GM19463 (cell line): ENCODE measurements around the gene PGM3.
"Not testable (repeated sequence)": the region's sequence is repeated elsewhere in the genome, so short reads cannot be mapped to it uniquely, and the experiment has no call there.

Experiments used
- ATAC-seq: cut with Tn5 transposase; IDR thresholded peaks from one replicate; pipeline ENCODE4 v1.9.1; 2021; ENCODE audit warnings: mild to moderate bottlenecking, moderate library complexity; ENCODE audit not compliant: unreplicated experiment

PGM3 gene, protein sequence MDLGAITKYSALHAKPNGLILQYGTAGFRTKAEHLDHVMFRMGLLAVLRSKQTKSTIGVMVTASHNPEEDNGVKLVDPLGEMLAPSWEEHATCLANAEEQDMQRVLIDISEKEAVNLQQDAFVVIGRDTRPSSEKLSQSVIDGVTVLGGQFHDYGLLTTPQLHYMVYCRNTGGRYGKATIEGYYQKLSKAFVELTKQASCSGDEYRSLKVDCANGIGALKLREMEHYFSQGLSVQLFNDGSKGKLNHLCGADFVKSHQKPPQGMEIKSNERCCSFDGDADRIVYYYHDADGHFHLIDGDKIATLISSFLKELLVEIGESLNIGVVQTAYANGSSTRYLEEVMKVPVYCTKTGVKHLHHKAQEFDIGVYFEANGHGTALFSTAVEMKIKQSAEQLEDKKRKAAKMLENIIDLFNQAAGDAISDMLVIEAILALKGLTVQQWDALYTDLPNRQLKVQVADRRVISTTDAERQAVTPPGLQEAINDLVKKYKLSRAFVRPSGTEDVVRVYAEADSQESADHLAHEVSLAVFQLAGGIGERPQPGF

GRCh38 chr6:83192871-83193746 is at the start of gene PGM3, which contains the start of gene RWDD2A:
PGM3 (minus strand) TSS chr6:83193265; CDS start chr6:83191012, 2,253 bp downstream.
RWDD2A (plus strand) TSS chr6:83193357; CDS start chr6:83194452, 1,095 bp downstream.
- peak; percentile 96 for ATAC-seq

- no peak for ATAC-seq
Observed at GRCh38 chr6:83231146-83231545, 38.1 kb upstream of the PGM3 start.

- no peak for ATAC-seq
Observed at GRCh38 chr6:83226517-83226916, 33.5 kb upstream of the PGM3 start.

DNA sequence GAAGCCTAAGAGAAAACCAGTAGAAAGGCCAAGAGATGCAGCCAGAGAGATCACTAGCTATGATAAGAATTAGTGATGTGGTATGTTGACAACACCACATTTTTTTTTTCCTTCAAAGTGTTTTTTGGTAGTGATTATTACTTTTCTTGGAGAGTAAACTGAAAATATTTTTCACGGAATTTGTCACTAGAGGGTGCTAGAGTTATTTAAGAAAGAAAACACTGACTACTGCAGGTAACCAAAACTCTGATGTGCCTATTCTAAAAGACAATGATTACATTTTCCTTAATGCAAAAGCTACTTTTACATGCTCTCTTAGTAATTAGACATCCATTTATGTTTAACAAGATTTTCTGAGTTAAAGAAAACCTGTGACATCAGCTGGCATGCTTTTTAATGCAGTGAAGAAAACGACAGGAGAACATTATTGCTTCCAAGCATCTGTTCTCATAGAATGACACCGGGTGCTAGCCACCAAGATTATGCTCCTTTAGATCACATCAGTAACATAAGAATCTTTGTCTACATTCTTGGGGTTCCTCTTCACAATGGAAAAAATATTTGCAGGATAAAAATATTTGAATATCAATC is 28.9 kb upstream of the PGM3 start:
- ATAC-seq: no peak

DNA sequence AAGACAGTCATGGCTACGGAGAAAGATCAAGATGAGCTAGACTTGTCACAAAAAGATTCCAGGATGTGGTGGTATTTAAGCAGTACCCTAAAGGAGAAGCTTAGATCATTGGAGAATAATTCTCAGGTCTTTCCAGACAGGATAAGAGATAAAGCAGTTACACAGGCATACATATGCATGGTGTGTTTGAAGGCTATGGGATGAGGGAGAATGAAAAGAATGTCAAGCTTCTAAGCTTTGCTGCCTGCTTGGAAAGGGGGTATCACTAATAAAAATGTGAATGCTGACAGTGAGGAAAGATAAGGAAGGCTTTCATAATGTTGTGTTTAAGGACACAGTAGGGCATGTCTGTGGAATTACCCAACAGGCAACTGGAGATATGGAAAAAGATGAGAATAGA is 28.2 kb upstream of the PGM3 start:
- no peak for ATAC-seq

GRCh38 chr6:83220121-83220520 is 27.1 kb upstream of the PGM3 start:
- no peak for ATAC-seq

GRCh38 chr6:83218646-83219045 is 25.6 kb upstream of the PGM3 start:
- no peak for ATAC-seq

DNA sequence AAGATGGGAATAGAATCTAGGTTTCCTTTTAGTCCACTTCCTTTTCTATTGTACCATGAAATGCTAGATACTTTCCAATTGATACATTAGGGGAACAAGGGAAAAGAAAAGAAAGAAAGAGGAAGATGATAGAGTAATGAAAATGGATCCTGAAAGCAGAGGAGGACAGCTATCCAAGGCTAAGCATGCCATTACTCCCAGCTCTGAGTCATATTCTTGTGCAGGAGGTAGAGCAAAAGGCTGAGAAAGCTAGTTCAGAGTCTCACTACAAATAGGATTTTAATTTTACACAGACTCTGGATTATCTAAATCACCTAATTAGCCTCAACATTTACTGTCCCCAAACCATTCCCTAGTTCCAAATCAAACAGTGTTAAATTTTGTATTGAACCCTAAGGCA is 23.7 kb upstream of the PGM3 start:
- ATAC-seq: no peak

DNA sequence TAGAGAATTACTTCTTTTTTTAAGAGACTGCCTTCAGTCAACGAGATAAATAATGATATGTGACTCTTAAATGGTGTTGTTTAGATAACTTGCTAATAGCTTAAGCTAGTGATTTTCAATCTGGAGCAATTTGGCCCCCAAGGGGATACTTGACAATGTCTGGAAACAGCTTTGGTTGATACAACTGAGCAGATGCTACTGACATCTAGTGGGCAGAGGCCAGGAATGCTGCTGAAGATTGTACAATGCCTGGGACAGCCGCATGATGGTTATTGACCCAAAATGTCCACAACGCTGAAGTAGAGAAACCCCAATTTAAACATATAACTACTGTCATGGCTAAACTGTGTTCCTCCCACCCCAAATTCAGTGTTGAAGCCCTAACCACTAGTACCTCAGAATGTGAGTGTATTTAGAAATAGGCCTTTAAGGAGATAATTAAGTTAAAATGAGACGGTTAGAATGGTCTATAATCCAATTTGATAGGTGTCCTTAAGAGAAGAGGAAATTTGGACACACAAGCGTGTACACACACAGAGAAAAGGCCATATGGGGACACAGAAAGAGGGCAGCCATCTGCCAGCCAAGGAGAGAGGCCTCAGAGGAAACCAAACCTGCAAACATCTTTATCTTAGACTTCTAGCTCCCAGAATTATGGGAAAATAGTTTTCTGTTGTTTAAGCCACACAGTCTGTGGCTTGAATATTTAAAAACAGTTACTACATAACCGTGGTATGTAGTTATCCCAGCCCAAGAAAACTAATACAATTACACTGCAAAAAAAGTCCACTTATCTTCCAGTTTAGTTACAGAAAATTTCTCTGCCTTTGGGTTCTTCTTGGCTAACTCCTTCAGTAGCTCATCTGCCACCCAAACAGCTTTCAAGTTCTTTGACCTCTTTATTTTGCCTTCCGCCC is 22.3 kb upstream of the PGM3 start:
- peak; percentile 100 for ATAC-seq

GRCh38 chr6:83202031-83202430 is 9.0 kb upstream of the PGM3 start:
- no peak for ATAC-seq

DNA sequence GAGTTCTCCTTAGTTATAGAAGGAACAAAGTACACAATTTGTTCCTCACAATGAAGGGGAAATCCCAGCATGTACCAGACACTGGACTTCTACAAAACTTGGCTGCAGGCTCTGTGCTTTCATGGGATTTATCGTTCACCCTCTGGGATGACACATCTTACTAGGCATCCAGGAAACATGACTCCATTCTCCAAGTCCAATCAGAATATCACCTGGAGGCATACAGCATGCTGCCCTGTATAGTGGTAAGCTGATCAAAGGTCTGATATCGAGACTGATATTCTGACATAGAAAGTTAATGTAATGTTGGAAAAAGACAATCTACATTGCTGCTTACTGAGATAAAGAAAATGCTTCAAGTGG is 6.8 kb upstream of the PGM3 start:
- peak; percentile 13 for ATAC-seq

DNA sequence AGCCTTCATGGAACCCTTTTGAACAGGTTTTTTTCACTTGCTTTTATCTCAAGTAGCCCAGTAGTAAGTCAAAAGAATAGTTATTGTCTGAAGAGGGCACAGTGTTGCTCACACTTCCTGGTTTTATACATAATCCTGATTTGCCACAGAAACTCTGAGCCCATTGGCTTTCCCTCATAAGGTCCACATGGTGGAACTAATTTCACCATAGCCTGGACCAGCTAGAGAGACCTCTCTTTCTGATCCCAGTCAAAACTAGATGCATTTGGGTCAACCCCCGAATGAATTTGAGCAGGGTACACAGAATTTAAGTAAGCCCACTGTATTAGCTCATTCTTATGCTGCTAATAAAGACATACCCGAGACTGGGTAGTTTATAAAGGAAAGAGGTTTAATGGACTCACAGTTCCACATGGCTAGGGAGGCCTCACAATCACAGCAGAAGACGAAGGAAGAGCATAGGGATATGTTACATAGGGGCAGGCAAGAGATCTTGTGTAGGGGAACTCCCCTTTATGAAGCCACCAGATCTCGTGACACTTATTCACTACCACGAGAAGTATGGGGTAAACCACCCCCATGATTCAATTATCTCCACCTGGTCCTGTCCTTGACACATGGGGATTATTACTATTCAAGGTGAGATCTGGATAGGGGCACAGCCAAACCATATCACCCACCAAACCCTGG is 6.3 kb upstream of the PGM3 start:
- peak; percentile 73 for ATAC-seq

DNA sequence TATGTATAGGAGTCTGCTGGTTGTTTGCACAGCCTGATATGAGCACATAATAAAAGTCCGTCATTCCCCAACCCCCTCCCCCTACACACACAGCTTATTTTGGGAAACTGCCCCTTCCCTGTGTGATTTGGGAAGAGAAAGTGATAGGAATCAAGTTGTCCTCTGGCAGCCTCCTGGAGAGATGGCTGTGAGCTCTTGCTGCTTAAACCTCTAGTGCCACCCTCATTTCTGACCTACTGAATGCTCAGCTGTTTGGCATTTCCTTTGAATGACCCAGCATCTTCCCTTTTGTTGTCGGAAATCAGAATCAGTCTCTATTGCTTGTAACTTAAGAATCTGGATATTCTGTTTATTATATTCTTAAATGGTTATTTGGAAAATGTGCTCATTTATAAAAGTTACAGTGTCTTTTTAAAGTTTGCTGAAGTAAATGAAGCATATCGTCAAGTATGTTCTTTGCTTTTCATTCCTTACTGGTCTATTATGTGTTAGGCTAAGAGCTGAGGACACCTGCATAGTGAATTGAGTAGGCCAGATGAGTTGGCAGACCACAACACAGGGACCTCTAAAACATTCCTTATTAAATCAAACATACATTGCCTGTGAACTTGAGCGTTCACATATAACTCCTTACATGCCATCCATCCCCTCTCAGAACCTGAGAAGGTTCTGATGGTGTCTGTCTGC is 5.6 kb upstream of the PGM3 start:
- ATAC-seq: no peak

- ATAC-seq: peak; percentile 16
Observed at GRCh38 chr6:83193747-83194566, 892 bp upstream of the PGM3 start.

GRCh38 chr6:83192456-83192855 is 609 bp downstream of the PGM3 start:
- no peak for ATAC-seq

DNA sequence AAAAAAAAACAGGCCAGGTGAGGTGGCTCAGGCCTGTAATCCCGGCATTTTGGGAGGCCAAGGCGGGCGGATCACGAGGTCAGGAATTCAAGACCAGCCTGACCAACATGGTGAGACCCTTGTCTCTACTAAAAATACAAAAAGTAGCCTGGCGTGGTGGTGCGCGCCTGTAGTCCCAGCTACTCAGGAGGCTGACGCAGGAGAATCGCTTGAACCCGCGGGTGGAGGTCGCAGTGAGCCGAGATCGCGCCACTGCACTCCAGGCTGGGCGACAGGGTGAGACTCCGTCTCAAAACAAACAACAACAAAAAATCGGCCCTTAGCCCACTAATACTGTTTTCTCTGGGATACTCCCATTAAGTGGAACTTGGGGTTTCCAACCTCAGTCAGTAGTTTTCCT is 1.1 kb downstream of the PGM3 start:
- not testable (repeated sequence) for ATAC-seq

DNA sequence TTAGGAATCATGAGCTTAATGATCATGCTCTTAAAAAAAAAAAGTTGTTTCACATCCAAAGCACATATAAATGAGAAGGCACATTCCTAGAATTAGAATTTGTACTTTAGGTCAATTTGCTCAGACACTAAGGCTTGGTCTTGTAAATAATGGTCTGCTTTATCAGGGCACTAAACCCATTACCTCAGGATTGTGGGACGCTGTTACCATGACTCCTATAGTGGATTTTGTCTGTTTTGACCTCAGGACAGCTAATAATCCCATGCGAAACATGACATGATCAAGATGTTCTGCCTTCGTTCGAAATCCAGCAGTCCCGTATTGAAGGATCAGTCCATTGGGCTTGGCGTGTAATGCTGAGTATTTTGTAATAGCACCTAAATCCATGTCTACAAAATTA is 2.4 kb downstream of the PGM3 start:
- ATAC-seq: no peak

GRCh38 chr6:83188501-83188900 is 4.6 kb downstream of the PGM3 start:
- no peak for ATAC-seq
